Right renal pelvis (tissue), 4 donors: ENCODE measurements around the gene EFCAB6. TPM values are rescaled to one million over a fixed set of nuclear protein-coding genes. Genes with fewer than 3 reads are reported as not detected.

Experiments used
- DNase-seq, 4 donors: peaks; one replicate each; pipeline ENCODE4 v3.0.0-alpha.2; 2013; ENCODE audit warnings: low read depth in 4 of 4, low spot score in 3 of 4, missing footprints in 1 of 4
- polyA plus RNA-seq, 4 donors: library from polyadenylated mRNA; unstranded; fragments of 120-200 nt; gene quantifications; one replicate each; pipeline ENCODE4 v1.2.1, GENCODE V29; 2013; ENCODE audit not compliant: insufficient read length in 4 of 4

EFCAB6 gene
- polyA plus RNA-seq, 4 donors: 4.4 to 5.4 (median 4.9) TPM

GRCh38 chr22:43616645-43617044, 195.5 kb downstream of the EFCAB6 start:
- DNase-seq: no peak

- DNase-seq: no peak
Measured at GRCh38 chr22:43600265-43600664, 211.8 kb downstream of the EFCAB6 start.

GRCh38 chr22:43592476-43592875, 219.6 kb downstream of the EFCAB6 start:
- no peak for DNase-seq

- DNase-seq: no peak
Measured at GRCh38 chr22:43591380-43591779, 220.7 kb downstream of the EFCAB6 start.

GRCh38 chr22:43587574-43587973, 224.5 kb downstream of the EFCAB6 start:
- DNase-seq: no peak

- DNase-seq: no peak
Measured at GRCh38 chr22:43583501-43583900, 228.6 kb downstream of the EFCAB6 start.

- DNase-seq: no peak
Measured at GRCh38 chr22:43582394-43582793, 229.7 kb downstream of the EFCAB6 start.

- DNase-seq: no peak
Measured at GRCh38 chr22:43580271-43580750, 231.8 kb downstream of the EFCAB6 start.

GRCh38 chr22:43574738-43575137, 237.4 kb downstream of the EFCAB6 start:
- DNase-seq: no peak

- no peak for DNase-seq
Measured at GRCh38 chr22:43572710-43573109, 239.4 kb downstream of the EFCAB6 start.

- no peak for DNase-seq
Measured at GRCh38 chr22:43571181-43571580, 240.9 kb downstream of the EFCAB6 start.

GRCh38 chr22:43570531-43571165, 241.5 kb downstream of the EFCAB6 start:
- DNase-seq: no peak

- DNase-seq: no peak
Measured at GRCh38 chr22:43569111-43569510, 243.0 kb downstream of the EFCAB6 start.

GRCh38 chr22:43567691-43568324, 244.3 kb downstream of the EFCAB6 start:
- no peak for DNase-seq

- DNase-seq: no peak
Measured at GRCh38 chr22:43566561-43567332, 245.4 kb downstream of the EFCAB6 start.

GRCh38 chr22:43566021-43566420, 246.1 kb downstream of the EFCAB6 start:
- no peak for DNase-seq

GRCh38 chr22:43564859-43565258, 247.2 kb downstream of the EFCAB6 start:
- no peak for DNase-seq

- no peak for DNase-seq
Measured at GRCh38 chr22:43563571-43563970, 248.5 kb downstream of the EFCAB6 start.

GRCh38 chr22:43562843-43563242, 249.3 kb downstream of the EFCAB6 start:
- DNase-seq: no peak

- DNase-seq: no peak
Measured at GRCh38 chr22:43561415-43562178, 250.5 kb downstream of the EFCAB6 start.

- no peak for DNase-seq
Measured at GRCh38 chr22:43560651-43561050, 251.5 kb downstream of the EFCAB6 start.
